SK-N-SH treated with all-trans-retinoic acid at 6 μM for 48 hours (cell line): Measurements from ENCODE around the gene UGT1A10.

Experiments used
- BACH2 ChIP-seq: fragments of 250-450 bp; sonication (Bioruptor Pico); IDR thresholded peaks from 2 replicates; pipeline ENCODE4 v1.9.0; 2021; ENCODE audit warnings: mild to moderate bottlenecking, borderline replicate concordance
- ESRRG ChIP-seq: fragments of 250-450 bp; sonication (Bioruptor Pico); IDR thresholded peaks from 2 replicates; pipeline ENCODE4 v1.6.1; 2021; ENCODE audit warnings: mild to moderate bottlenecking
- ISL1 ChIP-seq: fragments of 250-450 bp; sonication (Bioruptor Pico); IDR thresholded peaks from 2 replicates; pipeline ENCODE4 v2.1.2; 2022; ENCODE audit warnings: mild to moderate bottlenecking, moderate library complexity
- PPARA ChIP-seq: fragments of 250-450 bp; sonication (Bioruptor Pico); IDR thresholded peaks from 2 replicates; pipeline ENCODE4 v1.5.0; 2020; ENCODE audit warnings: mild to moderate bottlenecking, borderline replicate concordance
- RARB ChIP-seq: fragments of 250-450 bp; sonication (Bioruptor Pico); IDR thresholded peaks from 2 replicates; pipeline ENCODE4 v1.8.0; 2021; ENCODE audit warnings: mild to moderate bottlenecking, moderate library complexity
- SNAI2 ChIP-seq: fragments of 250-450 bp; sonication (Bioruptor Pico); IDR thresholded peaks from 2 replicates; pipeline ENCODE4 v1.5.0; 2020; ENCODE audit warnings: mild to moderate bottlenecking, moderate library complexity
- TCF4 ChIP-seq: fragments of 250-450 bp; sonication (Bioruptor Pico); IDR thresholded peaks from 2 replicates; pipeline ENCODE4 v1.8.0; 2021; ENCODE audit warnings: mild to moderate bottlenecking, moderate library complexity, borderline replicate concordance
- ZFP3 ChIP-seq: fragments of 250-450 bp; sonication (Bioruptor Pico); IDR thresholded peaks from 2 replicates; pipeline ENCODE4 v1.5.0; 2020; ENCODE audit warnings: mild to moderate bottlenecking, moderate library complexity
- ZFP30 ChIP-seq: fragments of 450-650 bp; formaldehyde crosslinking; IDR thresholded peaks from 2 replicates; pipeline ENCODE4 v1.5.0; 2022; ENCODE audit warnings: mild to moderate bottlenecking, moderate library complexity
- ZNF565 ChIP-seq: fragments of 450-650 bp; formaldehyde crosslinking; conservative IDR thresholded peaks from 2 replicates; pipeline ENCODE4 v1.5.0; 2020; ENCODE audit warnings: low read depth, mild to moderate bottlenecking, moderate library complexity
- ZNF70 ChIP-seq: fragments of 450-650 bp; formaldehyde crosslinking; IDR thresholded peaks from 2 replicates; pipeline ENCODE4 v1.5.0; 2020; ENCODE audit warnings: mild to moderate bottlenecking, moderate library complexity
- TF ChIP-seq, protein P1 (sequence below): fragments of 250-450 bp; sonication (Bioruptor Pico); IDR thresholded peaks from 2 replicates; pipeline ENCODE4 v1.8.0; 2020; ENCODE audit warnings: mild to moderate bottlenecking, moderate library complexity, borderline replicate concordance
- TF ChIP-seq, protein P2 (sequence below): fragments of 250-450 bp; sonication (Bioruptor Pico); IDR thresholded peaks from 2 replicates; pipeline ENCODE4 v1.8.0; 2021; ENCODE audit warnings: low read depth, mild to moderate bottlenecking, moderate library complexity, borderline replicate concordance
- TF ChIP-seq, protein P3 (sequence below): fragments of 250-450 bp; sonication (Bioruptor Pico); IDR thresholded peaks from 2 replicates; pipeline ENCODE4 v1.5.1; 2020; ENCODE audit warnings: low read depth, mild to moderate bottlenecking, moderate library complexity

DNA sequence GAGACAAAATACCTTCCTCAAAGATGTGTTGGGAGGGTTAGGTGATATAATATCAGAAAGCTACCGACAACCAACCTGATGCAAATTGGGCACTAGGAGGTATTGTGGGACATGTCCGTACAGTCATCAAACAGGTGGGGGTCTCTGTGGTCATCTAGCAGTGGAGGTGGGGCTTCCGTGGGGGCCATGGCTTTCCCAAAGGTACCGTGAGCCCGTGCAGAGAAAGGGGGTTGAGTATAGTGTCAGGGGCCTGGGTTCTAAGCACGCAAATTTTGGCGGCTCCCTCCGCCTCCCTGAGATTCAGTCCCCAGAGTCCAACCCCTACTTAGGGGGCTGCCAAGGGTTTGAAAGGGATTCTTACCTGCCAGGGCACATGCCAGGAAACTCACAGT lies 185.5 kb downstream of the UGT1A10 start:
- no peak for TF ChIP-seq RARB (CRISPR knock-in tag)
- no peak for TF ChIP-seq ZFP30 (CRISPR knock-in tag)
- TF ChIP-seq, protein P1, sequence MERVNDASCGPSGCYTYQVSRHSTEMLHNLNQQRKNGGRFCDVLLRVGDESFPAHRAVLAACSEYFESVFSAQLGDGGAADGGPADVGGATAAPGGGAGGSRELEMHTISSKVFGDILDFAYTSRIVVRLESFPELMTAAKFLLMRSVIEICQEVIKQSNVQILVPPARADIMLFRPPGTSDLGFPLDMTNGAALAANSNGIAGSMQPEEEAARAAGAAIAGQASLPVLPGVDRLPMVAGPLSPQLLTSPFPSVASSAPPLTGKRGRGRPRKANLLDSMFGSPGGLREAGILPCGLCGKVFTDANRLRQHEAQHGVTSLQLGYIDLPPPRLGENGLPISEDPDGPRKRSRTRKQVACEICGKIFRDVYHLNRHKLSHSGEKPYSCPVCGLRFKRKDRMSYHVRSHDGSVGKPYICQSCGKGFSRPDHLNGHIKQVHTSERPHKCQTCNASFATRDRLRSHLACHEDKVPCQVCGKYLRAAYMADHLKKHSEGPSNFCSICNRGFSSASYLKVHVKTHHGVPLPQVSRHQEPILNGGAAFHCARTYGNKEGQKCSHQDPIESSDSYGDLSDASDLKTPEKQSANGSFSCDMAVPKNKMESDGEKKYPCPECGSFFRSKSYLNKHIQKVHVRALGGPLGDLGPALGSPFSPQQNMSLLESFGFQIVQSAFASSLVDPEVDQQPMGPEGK (CRISPR knock-in tag), result no peak
- TF ChIP-seq, protein P2, sequence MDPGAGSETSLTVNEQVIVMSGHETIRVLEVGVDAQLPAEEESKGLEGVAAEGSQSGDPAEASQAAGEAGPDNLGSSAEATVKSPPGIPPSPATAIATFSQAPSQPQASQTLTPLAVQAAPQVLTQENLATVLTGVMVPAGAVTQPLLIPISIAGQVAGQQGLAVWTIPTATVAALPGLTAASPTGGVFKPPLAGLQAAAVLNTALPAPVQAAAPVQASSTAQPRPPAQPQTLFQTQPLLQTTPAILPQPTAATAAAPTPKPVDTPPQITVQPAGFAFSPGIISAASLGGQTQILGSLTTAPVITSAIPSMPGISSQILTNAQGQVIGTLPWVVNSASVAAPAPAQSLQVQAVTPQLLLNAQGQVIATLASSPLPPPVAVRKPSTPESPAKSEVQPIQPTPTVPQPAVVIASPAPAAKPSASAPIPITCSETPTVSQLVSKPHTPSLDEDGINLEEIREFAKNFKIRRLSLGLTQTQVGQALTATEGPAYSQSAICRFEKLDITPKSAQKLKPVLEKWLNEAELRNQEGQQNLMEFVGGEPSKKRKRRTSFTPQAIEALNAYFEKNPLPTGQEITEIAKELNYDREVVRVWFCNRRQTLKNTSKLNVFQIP (CRISPR knock-in tag), result no peak
- no peak for TF ChIP-seq ISL1 (CRISPR knock-in tag)
- TF ChIP-seq ZFP3, result no peak
- no peak for TF ChIP-seq ESRRG (CRISPR knock-in tag)
- no peak for TF ChIP-seq SNAI2 (CRISPR knock-in tag)
- TF ChIP-seq, protein P3, sequence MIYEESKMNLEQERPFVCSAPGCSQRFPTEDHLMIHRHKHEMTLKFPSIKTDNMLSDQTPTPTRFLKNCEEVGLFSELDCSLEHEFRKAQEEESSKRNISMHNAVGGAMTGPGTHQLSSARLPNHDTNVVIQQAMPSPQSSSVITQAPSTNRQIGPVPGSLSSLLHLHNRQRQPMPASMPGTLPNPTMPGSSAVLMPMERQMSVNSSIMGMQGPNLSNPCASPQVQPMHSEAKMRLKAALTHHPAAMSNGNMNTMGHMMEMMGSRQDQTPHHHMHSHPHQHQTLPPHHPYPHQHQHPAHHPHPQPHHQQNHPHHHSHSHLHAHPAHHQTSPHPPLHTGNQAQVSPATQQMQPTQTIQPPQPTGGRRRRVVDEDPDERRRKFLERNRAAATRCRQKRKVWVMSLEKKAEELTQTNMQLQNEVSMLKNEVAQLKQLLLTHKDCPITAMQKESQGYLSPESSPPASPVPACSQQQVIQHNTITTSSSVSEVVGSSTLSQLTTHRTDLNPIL, result no peak
- no peak for TF ChIP-seq ZNF565
- no peak for TF ChIP-seq PPARA (CRISPR knock-in tag)
- no peak for TF ChIP-seq BACH2 (CRISPR knock-in tag)
- no peak for TF ChIP-seq TCF4
- TF ChIP-seq ZNF70 (CRISPR knock-in tag), result no peak
